HG02759 (cell line): ENCODE results near the gene XXYLT1.
"Not testable (repeated sequence)": the region's sequence is repeated elsewhere in the genome, so short reads cannot be mapped to it uniquely, and the experiment has no call there.

Experiments
- ATAC-seq: cut with Tn5 transposase; IDR thresholded peaks from one replicate; pipeline ENCODE4 v1.9.1; 2021; ENCODE audit warnings: mild to moderate bottlenecking, moderate library complexity; ENCODE audit not compliant: unreplicated experiment

XXYLT1 gene

DNA sequence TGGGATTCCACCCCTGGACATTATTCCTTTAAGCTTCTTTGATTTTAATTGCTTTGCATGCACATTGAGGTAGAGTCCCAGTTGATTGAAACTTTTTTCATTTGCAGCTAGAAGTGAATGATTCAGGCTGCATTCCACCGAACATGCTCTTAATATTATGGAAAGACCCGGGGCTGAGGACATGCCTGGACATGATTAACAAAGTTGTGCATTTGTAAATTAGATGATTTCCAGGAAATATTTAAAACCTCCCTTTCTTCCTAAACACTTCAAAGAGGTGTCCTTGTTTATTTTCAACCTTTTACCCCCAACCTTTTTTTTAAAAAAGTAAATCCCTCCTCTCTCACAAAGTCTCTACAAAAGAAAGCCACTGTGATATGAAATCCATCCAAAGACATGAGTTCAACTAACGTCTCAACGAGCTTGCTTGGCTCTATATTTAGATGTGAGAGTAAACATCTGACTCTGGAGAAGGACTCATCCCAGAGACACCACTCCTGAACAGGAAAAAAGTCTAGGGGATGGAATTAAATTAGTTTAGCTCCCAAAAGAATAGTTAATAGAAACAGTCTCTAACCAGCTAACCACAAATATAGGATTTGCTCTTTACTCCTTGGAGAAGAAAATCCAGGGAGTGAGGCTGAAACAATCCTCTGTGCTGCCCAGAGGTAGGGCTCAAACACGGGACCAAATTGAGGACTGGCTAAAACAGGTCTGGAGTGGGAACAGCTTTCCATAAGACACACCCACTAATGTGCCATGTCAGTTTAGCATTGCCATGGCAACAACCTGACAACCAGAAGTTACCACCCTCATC, 83.1 kb downstream of the XXYLT1 start:
- ATAC-seq, result no peak

DNA sequence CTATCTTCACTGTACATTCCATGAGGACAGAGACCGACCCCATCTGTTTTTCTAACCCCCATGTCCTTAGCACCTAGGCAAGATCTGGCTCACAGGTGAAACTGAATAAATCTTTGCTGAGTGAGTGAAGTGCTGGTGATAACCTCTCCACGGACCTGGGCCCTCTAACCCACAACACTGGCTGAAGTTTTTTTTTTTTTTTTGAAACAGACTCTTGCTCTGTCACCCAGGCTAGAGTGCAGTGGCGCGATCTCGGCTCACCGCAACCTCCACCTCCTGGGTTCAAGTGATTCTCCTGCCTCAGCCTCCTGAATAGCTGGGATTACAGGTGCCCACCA, 84.3 kb downstream of the XXYLT1 start:
- ATAC-seq, result not testable (repeated sequence)

- no peak for ATAC-seq
These were observed 84.8 kb downstream of the XXYLT1 start for GRCh38 chr3:195186041-195186709.

DNA sequence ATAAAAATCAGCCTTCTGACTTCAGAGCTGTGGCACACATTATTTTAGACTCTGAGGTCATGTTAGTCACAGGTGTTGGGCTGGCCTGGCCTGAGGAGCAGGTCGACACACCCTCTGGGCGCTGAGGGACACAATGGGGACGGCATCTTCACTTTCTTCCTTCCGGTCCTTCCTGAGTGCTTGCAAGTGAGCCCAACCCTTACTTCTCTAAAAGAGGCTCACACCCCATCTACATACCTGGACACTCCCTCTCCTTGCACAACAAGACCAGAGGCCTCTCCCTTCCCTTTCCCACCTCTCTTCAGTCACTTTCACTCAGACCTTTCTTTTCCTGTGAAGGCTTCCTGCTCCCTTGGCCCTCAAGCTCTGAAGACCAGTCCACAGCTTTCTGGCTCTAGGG, 85.4 kb downstream of the XXYLT1 start:
- ATAC-seq, result no peak

DNA sequence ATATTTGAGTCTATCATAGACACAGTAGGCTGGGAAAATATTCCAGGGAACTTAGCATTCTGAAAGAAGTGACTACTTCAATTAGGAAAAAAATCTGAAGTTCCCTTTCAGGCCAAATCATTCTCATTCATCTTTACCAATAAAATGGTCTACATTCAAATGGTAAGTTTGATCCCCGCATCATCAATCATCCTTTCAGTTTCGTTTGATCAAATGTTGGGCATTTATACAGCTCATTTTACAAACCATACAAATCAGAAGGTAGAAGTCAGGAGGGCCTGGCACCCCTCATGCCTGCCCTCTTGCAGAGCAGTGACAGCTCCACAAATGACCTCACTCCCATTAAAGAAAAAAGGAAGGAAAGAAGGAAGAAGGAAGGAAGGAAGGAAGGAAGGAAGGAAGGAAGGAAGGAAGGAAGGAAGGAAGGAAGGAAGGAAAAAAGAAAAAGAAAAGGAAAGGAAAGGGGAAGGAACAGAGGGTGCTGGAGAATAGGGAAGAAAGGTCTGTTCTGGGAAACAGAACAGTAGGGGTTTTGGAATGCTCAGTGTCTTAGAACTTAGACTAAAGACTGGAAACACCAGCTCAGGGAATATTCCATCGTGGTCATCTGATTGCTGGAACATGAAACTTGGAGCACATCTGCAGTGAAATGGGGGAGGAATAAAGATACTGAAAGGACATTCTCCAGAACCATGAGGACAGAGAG, 86.1 kb downstream of the XXYLT1 start:
- ATAC-seq, result no peak

GRCh38 chr3:195183071-195183776, 87.7 kb downstream of the XXYLT1 start:
- ATAC-seq, result no peak

GRCh38 chr3:195182470-195182795, 88.5 kb downstream of the XXYLT1 start:
- ATAC-seq, result no peak

- ATAC-seq, result no peak
These were observed 89.1 kb downstream of the XXYLT1 start for GRCh38 chr3:195181741-195182469.

DNA sequence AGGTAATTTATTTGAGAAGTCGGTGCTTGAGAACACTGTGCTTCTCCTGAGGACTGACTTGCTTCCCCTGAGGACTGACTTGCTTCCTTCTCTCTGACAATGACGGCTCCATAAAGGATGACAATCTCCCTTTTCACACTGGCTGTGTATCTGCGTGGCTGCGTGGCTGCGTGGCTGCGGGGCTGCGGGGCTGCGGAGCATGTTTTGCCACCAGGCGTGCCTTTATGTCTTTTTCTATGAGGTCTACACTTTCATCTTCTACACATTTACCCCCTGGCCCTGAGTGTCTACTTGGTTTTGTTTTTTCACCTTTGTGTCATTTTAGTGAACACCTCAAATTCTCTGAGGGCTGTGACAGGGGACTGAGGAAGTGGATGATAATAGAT, 89.9 kb downstream of the XXYLT1 start:
- ATAC-seq, result no peak

- ATAC-seq, result no peak
These were observed 90.4 kb downstream of the XXYLT1 start for GRCh38 chr3:195180490-195181112.

DNA sequence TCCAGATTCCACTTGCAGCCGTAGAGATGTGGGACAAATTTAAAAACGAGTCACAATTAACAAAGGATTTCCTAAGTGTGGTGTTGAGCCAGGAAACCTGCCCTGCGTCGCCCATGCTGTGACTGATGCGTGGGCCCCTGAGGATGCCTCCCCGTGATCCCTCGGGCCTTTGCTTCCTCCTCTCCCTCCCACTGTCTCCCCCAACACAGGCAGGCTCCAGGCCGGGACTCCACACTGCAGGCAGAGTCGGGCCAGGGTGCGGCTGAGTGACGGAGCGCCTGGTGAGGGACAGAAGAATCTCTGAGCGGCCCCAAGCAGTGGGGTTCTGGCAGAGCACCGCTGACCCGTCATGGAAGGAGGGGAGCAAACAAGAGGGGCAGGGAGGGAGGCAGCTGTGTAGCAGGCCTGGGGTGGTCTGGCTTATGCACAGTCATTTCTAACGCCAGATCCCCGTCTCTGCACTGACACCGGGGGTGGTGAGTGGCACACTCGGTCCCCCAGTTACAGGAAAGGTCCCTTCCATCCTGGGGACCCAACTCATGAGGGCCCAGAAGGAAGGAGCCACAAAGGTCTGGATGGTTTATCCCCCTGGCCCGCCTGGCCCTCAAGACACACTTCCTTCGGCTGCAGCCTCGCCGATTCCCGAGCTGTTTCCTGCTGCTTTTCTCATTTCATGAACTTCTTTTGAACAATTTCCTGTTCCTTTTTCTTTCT, 91.0 kb downstream of the XXYLT1 start:
- no peak for ATAC-seq

DNA sequence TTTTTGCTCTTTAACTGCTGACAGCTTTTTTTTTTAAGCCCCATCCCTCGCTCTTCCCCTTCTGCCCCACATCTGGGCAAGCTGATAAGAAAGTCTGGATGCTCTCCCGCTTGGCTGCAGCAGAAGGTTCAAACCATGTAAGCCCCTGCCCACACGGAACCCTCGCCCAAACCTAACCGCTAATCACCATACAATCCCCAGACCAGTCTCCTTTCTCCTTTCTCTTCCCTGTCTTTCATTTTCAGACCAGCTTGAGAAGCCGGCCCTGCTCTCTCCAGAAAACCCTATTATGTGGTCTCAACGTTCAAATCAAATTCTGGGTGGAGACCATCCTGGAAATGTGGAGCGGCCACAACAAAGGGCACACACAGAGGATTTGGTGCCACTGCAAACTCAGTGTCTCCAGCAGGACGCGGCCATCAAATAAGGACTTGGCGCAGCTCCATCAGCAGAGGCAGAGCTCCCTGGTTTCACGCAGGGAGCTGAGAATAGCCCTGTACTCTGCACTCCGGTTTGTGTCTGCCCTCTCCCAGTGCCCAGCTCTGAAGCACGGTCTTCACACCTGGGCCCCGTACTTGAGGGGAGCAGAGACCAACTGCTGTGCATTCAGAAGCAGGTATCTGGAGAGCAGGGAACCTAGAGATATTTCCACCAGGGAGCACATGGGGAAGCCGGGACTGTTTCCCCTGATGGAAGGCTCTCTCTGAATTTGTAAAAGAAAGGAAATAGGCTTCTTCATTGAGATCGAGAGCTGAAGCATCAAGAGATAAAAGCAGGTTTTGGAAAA, 92.6 kb downstream of the XXYLT1 start:
- ATAC-seq, result no peak

DNA sequence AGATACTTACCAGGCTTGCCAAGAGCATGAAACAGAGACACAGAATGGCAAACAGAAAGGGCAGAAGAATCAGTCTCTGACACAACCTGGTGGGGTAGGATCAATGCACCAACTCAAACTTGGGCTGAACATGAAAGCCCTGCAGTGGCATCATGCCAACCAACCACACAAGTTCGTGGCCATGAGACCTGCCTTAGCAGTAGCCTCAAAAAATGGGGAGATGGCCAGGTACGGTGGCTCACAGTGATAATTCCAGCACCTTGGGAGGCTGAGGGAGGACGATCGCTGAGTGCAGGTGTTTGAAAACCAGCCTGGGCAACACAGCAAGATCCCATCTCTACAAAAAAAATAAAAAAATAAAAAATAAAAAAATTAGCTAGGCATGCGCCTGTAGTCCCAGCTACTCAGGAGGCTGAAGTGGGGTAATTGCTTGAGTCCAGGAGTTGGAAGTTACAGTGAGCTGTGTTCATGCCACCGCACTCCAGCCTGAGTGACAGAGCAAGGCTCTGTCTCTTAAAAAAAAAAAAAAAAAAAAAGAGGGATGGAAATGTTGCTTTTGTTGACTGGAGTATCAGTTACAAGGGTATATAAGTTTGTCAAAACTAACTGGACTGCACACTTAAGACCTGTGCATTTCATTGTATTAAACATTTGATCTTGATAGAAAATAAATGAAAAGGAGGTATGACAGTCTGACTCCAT, 93.4 kb downstream of the XXYLT1 start:
- no peak for ATAC-seq

DNA sequence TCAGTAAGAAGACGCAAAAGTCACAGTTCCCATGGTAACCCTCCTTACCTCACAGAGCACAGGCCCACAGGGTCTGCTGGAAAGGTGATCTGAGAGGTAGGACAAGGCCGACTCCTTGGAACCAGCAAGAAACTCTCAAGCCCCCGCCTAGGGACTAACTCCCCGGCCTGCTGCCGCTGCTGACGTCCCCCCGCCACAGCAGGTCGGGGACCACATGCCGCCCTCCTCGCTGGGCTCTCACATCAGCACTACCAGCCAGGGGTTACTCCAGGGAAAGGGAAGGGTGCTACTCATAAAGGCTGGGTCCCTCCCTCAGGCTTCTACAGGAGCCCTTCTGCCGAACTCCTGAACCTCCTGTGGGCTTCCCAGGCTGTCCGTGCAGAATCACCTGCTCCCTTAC, 94.2 kb downstream of the XXYLT1 start:
- no peak for ATAC-seq

GRCh38 chr3:195175476-195176337, 95.3 kb downstream of the XXYLT1 start:
- no peak for ATAC-seq

DNA sequence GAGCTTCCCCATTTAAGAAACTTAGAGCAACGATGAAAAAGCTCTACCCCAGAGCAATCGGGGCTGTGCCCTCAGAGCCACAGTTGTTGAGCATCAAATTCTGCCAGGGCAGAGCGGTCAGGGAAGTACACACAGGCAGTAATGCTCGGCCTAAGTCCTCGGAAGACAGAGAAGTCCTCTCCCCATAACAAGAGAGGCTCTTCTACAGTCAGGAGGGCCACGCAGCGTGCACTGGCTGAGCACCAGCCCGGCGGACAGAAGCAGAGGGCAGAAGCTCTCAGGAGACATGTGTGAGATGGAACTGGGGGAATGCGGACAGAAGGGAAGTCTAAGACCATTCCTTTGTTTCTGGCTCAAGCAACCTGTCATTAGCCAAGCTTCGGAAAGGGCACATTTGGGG, 95.9 kb downstream of the XXYLT1 start:
- no peak for ATAC-seq

DNA sequence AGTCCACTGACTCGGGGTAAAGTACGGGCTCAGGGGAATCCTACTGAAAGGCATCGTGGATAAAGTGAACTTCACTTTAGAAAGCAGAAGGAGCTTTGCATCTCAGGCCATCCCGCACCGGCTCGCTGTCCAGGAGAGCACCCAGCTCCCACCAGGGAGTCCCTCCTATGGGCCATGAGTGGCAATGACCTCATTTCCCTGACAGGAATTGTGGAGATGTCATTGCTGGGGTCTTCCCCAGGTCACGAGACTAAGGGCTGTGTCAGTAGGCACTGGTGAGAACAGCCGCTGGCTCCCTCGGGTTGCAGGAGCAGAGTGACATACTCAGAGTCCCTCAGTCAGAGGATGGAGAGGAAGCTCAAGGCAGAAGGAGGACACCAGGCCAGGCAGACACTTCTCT, 97.3 kb downstream of the XXYLT1 start:
- ATAC-seq, result no peak
